ENCODE data around the gene RAPSN.

DNA sequence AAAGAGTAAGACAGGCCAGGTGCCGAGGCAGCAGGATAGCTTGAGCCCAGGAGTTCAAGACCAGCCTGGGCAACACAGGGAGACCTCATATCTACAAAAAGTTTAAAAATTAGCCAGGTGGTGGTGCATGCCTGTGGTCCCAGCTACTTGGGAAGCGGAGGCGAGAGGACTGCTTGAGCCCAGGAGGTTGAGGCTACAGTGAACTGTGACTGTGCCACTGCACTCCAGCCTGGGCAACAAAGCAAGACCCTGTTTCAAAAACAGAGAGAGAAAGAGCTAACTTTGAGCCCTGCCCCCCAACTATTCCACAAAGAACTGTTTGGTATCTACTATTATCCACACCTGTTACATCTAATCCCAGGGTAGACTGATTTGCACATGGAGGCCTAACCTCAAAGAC lies 49.2 kb upstream of the RAPSN start:
- no peak for TF ChIP-seq CTCF (IDR thresholded peaks at IDR 0.05)
- no peak for TF ChIP-seq POLR2A (IDR thresholded peaks at IDR 0.05)
